CD14-positive monocyte (primary cell): ENCODE data around the gene MYL3. TPM values are rescaled to one million over a fixed set of nuclear protein-coding genes. Genes with fewer than 3 reads are reported as not detected.
A peak's percentile ranks its signal among the peaks of the same experiment; 100 is the strongest.

Source experiments
- DNase-seq, 3 donors: peaks; one replicate each; pipeline ENCODE4 v3.0.0-alpha.2; 2011 to 2022
- H2AFZ ChIP-seq: 2 replicates; pipeline ENCODE4 v1.6.0; 2012; ENCODE audit warnings: mild to moderate bottlenecking, low read depth, low read length, inconsistent platforms; ENCODE audit not compliant: insufficient read depth, poor library complexity, severe bottlenecking
- H3K27ac ChIP-seq, 2 donors: 1 replicate in 1 of 2; 2 replicates in 1 of 2; pipeline ENCODE4 v1.5.1; 2012 to 2013; ENCODE audit warnings: low read length in 2 of 2, control low read depth in 1 of 2, inconsistent platforms in 1 of 2, low read depth in 1 of 2, mild to moderate bottlenecking in 1 of 2
- H3K27me3 ChIP-seq, 2 donors: one replicate each; pipeline versions ENCODE4 v1.6.0 to v1.6.1; 2011 to 2013; ENCODE audit warnings: low read length in 2 of 2; ENCODE audit not compliant: control insufficient read depth in 2 of 2, insufficient read depth in 2 of 2
- H3K36me3 ChIP-seq, 2 donors: replicated peaks in 1 of 2; 1 replicate in 1 of 2; 2 replicates in 1 of 2; pipeline versions ENCODE4 v1.5.1 to v1.6.1; 2012 to 2013; ENCODE audit warnings: low read length in 2 of 2, control low read depth in 1 of 2, inconsistent platforms in 1 of 2, mild to moderate bottlenecking in 1 of 2; ENCODE audit not compliant: insufficient read depth in 2 of 2, control insufficient read depth in 1 of 2
- H3K4me1 ChIP-seq, 2 donors: 1 replicate in 1 of 2; 2 replicates in 1 of 2; pipeline versions ENCODE4 v1.5.1 to v1.6.1; 2012 to 2013; ENCODE audit warnings: low read length in 2 of 2, control low read depth in 1 of 2, inconsistent platforms in 1 of 2, mild to moderate bottlenecking in 1 of 2, moderate library complexity in 1 of 2; ENCODE audit not compliant: insufficient read depth in 2 of 2, control insufficient read depth in 1 of 2
- H3K4me2 ChIP-seq: replicated peaks from 2 replicates; pipeline ENCODE3; 2012; ENCODE audit warnings: low read length, moderate library complexity, mild to moderate bottlenecking; ENCODE audit not compliant: poor library complexity, severe bottlenecking; ENCODE audit errors: extremely low read depth
- H3K4me3 ChIP-seq, 3 experiments: fragments of 200-600 bp in 1 of 3; sonication (generic) in 1 of 3; replicated peaks in 1 of 3; 1 replicate in 2 of 3; 2 replicates in 1 of 3; pipeline ENCODE4 v1.5.1; 2011 to 2013; ENCODE audit warnings: low read length in 3 of 3, mild to moderate bottlenecking in 3 of 3, control low read depth in 2 of 3, low read depth in 2 of 3, inconsistent platforms in 1 of 3, moderate library complexity in 1 of 3
- H3K79me2 ChIP-seq: 2 replicates; pipeline ENCODE4 v1.6.0; 2012; ENCODE audit warnings: mild to moderate bottlenecking, control low read depth, inconsistent platforms, low read length, moderate library complexity; ENCODE audit not compliant: insufficient read depth
- H3K9ac ChIP-seq: 2 replicates; pipeline ENCODE4 v1.6.0; 2017; ENCODE audit warnings: low read length, mild to moderate bottlenecking; ENCODE audit not compliant: insufficient read depth, poor library complexity, severe bottlenecking
- H3K9me3 ChIP-seq, 2 donors: replicated peaks in 1 of 2; 1 replicate in 1 of 2; 2 replicates in 1 of 2; pipeline versions ENCODE4 v1.5.1 to v1.6.1; 2012 to 2013; ENCODE audit warnings: low read length in 2 of 2, control low read depth in 1 of 2; ENCODE audit not compliant: control insufficient read depth in 1 of 2, insufficient read depth in 1 of 2
- H4K20me1 ChIP-seq: 2 replicates; pipeline ENCODE4 v1.6.0; 2012; ENCODE audit warnings: mild to moderate bottlenecking, low read length, control low read depth, moderate library complexity; ENCODE audit not compliant: insufficient read depth
- H3K27ac Mint-ChIP-seq, 7 donors: one replicate each; pipeline ENCODE4 v1.8.0; 2020; ENCODE audit warnings: mild to moderate bottlenecking in 7 of 7, mixed read lengths in 7 of 7, moderate library complexity in 6 of 7, inconsistent platforms in 2 of 7
- H3K27me3 Mint-ChIP-seq, 3 donors: one replicate each; pipeline ENCODE4 v1.8.0; 2021 to 2022; ENCODE audit warnings: low read depth in 3 of 3, mild to moderate bottlenecking in 3 of 3, mixed read lengths in 3 of 3, moderate library complexity in 3 of 3, inconsistent platforms in 1 of 3
- H3K36me3 Mint-ChIP-seq, 2 donors: one replicate each; pipeline ENCODE4 v1.8.0; 2020; ENCODE audit warnings: mixed read lengths in 2 of 2, inconsistent platforms in 1 of 2, mild to moderate bottlenecking in 1 of 2
- H3K4me1 Mint-ChIP-seq: one replicate; pipeline ENCODE4 v1.8.0; 2020; ENCODE audit warnings: mild to moderate bottlenecking, mixed read lengths
- H3K4me3 Mint-ChIP-seq, 2 donors: one replicate each; pipeline ENCODE4 v1.8.0; 2020; ENCODE audit warnings: mild to moderate bottlenecking in 2 of 2, mixed read lengths in 2 of 2, moderate library complexity in 1 of 2
- H3K9me3 Mint-ChIP-seq, 7 donors: one replicate each; pipeline ENCODE4 v1.8.0; 2020 to 2022; ENCODE audit warnings: mixed read lengths in 7 of 7, mild to moderate bottlenecking in 6 of 7, moderate library complexity in 6 of 7, inconsistent platforms in 2 of 7
- CTCF ChIP-seq: fragments of 200-600 bp; IDR thresholded peaks from one replicate; pipeline ENCODE4 v1.8.0; 2022; ENCODE audit warnings: antibody characterized with exemption, mild to moderate bottlenecking
- WGBS: methylation state at CpG from one replicate; pipeline ENCODE4 v1.1.5; 2013; ENCODE audit warnings: missing lambda C conversion rate; ENCODE audit not compliant: insufficient coverage; 5-methylcytosine and 5-hydroxymethylcytosine counted together
- intact Hi-C, 2 donors: fragments of 100-400 bp; cut with micrococcal nuclease; formaldehyde crosslinking; loops; one replicate each; pipeline versions ENCODE4 v1.15.0 to v1.15.1; 2023
- polyA plus RNA-seq, 3 donors: library from polyadenylated mRNA; depleted of rRNA in 1 of 3; unstranded in 2 of 3; stranded (reverse) in 1 of 3; fragments of 300-500 nt in 2 of 3; fragments of >200 nt in 1 of 3; fragmentation: Illumina TruSeq in 2 of 3; gene quantifications; 1 replicate in 2 of 3; 2 replicates in 1 of 3; pipeline ENCODE4 v1.2.3, GENCODE V29; 2012 to 2021

The MYL3 gene
- polyA plus RNA-seq, 3 donors, result not detected

GRCh38 chr3:46862369-46863025 lies 747 bp downstream of the MYL3 start:
- H3K27ac ChIP-seq, result no peak overlapping the region
- Mint-ChIP-seq H3K4me1 (peaks cover 18% of the 10 kb centered on the region), H3K36me3 (no peaks in the 10 kb centered on the region), H3K27me3 (peaks cover 6 to 8% (median 7%) of the 10 kb centered on the region in 3 donors), H3K4me3 (no peak overlapping the region), H3K9me3 (no peaks in the 10 kb centered on the region), H3K27ac (peak overlapping the region in 1 of 7 donors; percentile 32)
- DNase-seq, result no peak
- no peaks in the 10 kb centered on the region for H3K9me3 ChIP-seq
- no peaks in the 10 kb centered on the region for H3K27me3 ChIP-seq
- no peaks in the 10 kb centered on the region for H3K79me2 ChIP-seq
- H3K4me1 ChIP-seq, result peaks cover 14 to 16% of the 10 kb centered on the region in 2 donors
- H3K36me3 ChIP-seq, result no peaks in the 10 kb centered on the region
- WGBS, result 97% methylated on average over 5 of the region's 7 CpGs
- intact Hi-C loops, result loop anchor here in 1 of 2 donors (10.0 kb wide), 1 partner anchor 452 kb away; no protein-coding TSS in a partner anchor
- no peak overlapping the region for H3K9ac ChIP-seq
- H4K20me1 ChIP-seq, result no peaks in the 10 kb centered on the region
- TF ChIP-seq CTCF, result no peak
- no peak overlapping the region for H3K4me3 ChIP-seq
- H2AFZ ChIP-seq, result no peak overlapping the region
- H3K4me2 ChIP-seq, result no peak overlapping the region

GRCh38 chr3:46861605-46862368 lies 1.5 kb downstream of the MYL3 start:
- no peak for DNase-seq
- H3K79me2 ChIP-seq, result no peaks in the 10 kb centered on the region
- Mint-ChIP-seq H3K9me3 (peaks cover 0 to 1% (median 0%) of the 10 kb centered on the region in 7 donors), H3K4me1 (peaks cover 18% of the 10 kb centered on the region), H3K36me3 (no peaks in the 10 kb centered on the region), H3K27ac (peak overlapping the region in 1 of 7 donors; percentile 32), H3K4me3 (no peak overlapping the region), H3K27me3 (peaks cover 8% of the 10 kb centered on the region in 3 donors)
- no peaks in the 10 kb centered on the region for H3K27me3 ChIP-seq
- H3K4me3 ChIP-seq, result no peak overlapping the region
- intact Hi-C loops, result loop anchor here in 1 of 2 donors (10.0 kb wide), 1 partner anchor 453 kb away; no protein-coding TSS in a partner anchor
- TF ChIP-seq CTCF, result no peak
- H3K4me2 ChIP-seq, result no peak overlapping the region
- no peak overlapping the region for H3K9ac ChIP-seq
- H3K4me1 ChIP-seq, result peaks cover 14 to 16% of the 10 kb centered on the region in 2 donors
- no peaks in the 10 kb centered on the region for H4K20me1 ChIP-seq
- no peaks in the 10 kb centered on the region for H3K36me3 ChIP-seq
- 94% methylated on average over 4 of the region's 12 CpGs for WGBS
- H2AFZ ChIP-seq, result no peak overlapping the region
- no peaks in the 10 kb centered on the region for H3K9me3 ChIP-seq
- no peak overlapping the region for H3K27ac ChIP-seq
